ENCODE measurements around the gene OR2A1.
"Not testable (repeated sequence)": the region's sequence is repeated elsewhere in the genome, so short reads cannot be mapped to it uniquely, and the experiment has no call there.

Gene OR2A1

GRCh38 chr7:144311872-144312469 is at the start of gene OR2A1:
Gene OR2A1, plus strand, starts transcription at chr7:144312419. Its CDS starts 5,706 bp downstream, at chr7:144318125.
- not testable (repeated sequence) for DNase-seq

GRCh38 chr7:144264692-144265091 is 47.5 kb upstream of the OR2A1 start, which contains the start of gene OR2A7:
Gene OR2A7, minus strand, starts transcription at chr7:144264792. Its CDS starts 5,164 bp downstream, at chr7:144259628.
- not testable (repeated sequence) for DNase-seq

DNA sequence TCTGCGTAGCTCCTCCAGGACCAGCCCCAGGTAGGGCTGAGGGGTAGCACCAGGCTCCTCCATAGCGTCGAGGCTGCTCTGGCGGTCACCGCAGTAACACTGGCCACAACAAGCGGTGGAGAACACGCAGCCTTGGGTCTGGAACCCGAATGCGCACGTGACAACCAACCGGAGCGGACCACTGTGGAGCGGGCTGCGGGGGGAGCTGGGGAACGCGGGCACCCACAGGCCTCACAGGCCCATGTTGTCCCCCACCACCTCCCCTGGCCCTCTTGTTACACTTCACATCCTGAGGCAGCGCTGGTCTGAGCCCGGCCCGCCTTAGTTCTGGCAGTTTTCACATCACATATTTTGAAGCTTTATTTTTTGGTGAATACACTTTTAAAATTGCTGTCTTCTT is 43.0 kb upstream of the OR2A1 start, which contains the start of gene CTAGE8:
Gene CTAGE8 (minus strand): TSS at position 101 of the 400 bp plus-strand sequence. CDS start 38 bp downstream, at position 63.
- not testable (repeated sequence) for DNase-seq

DNA sequence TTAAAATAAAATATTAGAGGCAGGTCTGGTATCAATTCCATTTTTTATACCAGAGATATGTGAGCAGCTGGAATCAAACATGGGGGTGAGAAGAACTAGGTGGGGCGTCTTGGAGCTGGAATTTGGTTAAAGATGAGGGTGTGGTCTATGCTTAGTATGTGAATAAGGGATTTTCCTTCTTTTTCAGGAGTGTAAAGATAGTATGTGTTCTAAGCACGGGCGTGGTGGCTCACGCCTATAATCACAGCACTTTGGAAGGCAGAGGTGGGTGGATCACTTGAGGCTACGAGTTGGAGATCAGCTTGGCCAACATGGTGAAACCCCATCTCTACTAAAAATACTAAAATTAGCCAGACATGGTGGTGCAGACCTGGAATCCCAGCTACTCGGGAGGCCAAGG is 36.9 kb upstream of the OR2A1 start:
- not testable (repeated sequence) for DNase-seq

- DNase-seq = not testable (repeated sequence)
Measured at GRCh38 chr7:144280010-144280409, 32.2 kb upstream of the OR2A1 start.

GRCh38 chr7:144281981-144282380 is 30.2 kb upstream of the OR2A1 start:
- not testable (repeated sequence) for DNase-seq

DNA sequence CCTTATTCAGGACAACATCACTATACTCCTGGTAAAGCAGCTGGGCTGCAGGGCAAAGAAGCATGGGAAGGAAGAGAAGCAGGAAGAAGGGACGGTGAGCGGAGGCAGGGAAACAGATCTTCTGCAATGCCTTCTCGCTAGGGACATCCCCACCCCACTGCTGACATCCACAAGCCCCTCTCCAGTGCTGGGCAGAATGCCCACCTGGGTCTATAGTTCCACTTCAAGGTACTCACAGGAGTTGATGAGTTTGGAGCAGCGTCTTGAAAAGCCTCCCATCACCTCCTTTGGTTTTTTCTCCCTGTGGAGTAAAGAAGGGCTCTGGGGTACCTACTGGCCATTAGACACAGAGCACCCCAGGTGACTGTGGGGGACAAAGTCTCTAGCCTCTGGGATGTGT is 29.7 kb upstream of the OR2A1 start:
- DNase-seq = not testable (repeated sequence)

DNA sequence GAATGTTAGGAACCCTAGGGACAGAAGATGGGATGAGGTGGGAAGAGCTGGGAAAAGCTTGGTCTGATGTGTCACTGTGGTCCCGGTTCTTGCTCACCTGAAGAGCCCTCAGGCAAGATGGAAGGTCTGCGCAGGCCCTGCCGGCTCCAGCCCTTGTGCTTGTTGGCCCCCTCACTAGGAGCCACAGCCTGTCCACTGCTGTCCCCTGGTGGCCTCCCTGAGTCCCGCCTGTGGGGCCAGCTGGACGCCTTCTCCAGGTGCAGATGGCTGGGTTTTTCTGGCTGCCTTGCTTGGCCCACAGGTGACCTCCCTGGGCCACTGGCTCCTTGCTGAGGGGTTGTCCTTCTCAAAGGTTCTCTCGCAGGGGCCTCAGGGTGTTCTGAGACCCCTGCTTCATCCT is 28.5 kb upstream of the OR2A1 start:
- DNase-seq = not testable (repeated sequence)

DNA sequence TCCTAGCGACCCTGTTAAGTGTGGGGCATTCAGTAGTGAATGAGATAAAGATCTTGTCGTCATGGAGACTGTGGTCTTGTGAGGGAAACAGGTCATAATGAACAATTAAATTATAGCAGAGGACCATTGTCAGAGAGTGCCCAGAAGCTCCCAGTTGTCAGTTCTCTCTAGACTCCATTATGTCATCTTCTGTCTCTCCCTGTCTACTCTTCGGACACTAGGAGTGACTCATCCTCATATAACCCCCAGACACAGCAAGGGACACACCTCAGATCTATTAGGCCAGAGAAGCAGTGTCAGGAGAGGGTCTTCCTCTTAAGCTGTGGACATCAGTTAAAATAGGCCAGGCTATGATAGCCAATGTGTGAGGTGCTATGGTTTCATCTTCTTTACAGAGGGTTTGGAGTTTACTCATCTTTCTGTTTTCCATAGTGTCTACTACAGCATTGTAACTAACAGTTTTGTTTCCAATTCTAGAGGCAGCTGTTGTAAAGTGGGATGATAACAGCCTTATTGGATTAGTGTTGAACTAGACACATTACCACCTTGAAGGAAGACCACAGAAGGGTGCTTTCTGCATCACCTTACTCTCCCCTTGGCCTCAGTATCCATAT is 24.9 kb upstream of the OR2A1 start:
- not testable (repeated sequence) for DNase-seq

DNA sequence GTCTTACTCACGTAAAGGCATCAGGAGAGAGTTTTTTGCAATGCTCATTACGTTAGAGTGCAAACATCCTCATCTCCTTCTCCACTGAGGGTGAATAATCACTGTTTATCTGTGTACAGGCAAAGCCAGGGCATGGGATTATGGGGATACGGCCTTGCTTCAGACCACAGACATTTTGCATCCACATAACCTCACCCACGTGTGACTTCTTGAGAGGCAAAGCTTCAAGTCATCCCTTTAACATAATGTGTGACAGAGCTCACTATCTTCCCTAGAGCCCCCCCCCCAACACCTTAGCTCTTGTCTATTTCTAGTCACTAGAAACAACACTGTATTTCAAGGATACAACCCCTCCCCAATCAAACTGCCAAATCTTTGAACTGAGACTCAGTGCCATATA is 20.6 kb upstream of the OR2A1 start:
- not testable (repeated sequence) for DNase-seq

- DNase-seq = not testable (repeated sequence)
Measured at GRCh38 chr7:144292384-144293161, 19.6 kb upstream of the OR2A1 start.

DNA sequence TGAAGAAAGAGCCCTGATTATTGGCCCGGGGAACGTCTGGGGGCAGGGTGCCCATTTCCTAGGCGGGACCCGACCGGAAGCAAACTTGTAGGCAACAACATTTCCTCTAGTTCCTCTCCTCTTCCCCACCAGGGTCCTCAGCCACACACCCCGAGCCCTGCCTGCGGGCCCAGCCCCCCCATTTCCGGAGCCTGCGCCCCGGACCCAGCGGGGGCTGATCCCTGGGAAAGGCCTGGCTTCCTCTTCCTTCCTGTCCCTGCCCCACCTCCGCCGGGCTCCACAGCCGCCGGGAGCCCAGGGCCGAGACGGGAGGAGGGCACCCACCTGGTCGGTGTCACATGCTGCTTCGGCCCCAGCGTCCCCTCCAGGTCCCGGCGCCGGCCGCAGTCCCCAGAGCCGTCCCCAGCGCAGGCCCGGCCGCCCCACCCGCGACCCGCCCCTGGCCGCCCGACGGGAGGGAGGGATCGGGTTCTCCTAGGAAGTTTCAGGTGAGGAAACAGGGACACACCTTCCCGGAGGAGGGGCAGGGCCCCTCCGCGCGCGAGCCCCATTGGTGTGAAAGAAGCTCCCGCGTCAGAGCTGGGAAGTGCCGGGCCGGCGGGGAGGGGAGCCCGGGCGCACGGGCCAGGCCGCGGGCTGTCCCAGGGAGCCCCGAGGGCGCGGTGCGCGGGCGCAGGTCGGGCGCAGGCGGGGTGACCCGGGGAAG is 18.3 kb upstream of the OR2A1 start:
- not testable (repeated sequence) for DNase-seq

DNA sequence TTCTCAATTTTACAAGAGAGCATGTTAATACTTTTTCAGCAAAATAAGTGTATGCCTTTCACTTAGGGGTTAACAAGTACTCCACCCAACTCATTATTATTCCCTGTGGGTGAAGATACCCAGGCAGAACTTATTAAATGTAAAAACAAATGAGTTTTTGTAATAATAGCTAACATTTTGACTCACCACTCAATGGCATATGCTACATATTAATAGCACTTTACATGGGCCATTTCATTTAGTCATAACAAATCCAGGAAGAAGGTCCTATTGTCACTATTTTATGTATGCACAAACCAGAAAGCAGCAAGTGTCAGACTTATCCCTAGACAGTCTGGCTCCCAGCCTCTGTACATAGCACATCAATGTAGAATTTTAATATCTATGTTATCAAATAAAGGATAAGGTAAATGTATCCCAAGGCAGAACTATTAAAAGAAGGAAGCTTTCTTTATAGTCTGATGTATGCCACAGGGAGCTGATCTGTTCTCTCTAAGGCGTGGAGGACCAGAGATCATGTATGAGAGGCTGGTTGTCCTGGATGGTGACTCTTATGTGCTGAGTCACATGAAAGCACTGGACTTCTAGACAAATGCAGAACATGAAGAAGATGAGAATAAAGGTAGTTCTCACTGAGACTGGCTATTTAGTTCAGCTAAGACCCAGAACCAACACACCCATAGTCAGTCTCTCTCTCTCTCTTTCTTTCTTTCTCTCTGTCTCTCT is 9.5 kb upstream of the OR2A1 start:
- not testable (repeated sequence) for DNase-seq

GRCh38 chr7:144303607-144304006 is 8.6 kb upstream of the OR2A1 start:
- not testable (repeated sequence) for DNase-seq

- not testable (repeated sequence) for DNase-seq
Measured at GRCh38 chr7:144305156-144305555, 7.1 kb upstream of the OR2A1 start.

- DNase-seq = not testable (repeated sequence)
Measured at GRCh38 chr7:144309702-144310101, 2.5 kb upstream of the OR2A1 start.

DNA sequence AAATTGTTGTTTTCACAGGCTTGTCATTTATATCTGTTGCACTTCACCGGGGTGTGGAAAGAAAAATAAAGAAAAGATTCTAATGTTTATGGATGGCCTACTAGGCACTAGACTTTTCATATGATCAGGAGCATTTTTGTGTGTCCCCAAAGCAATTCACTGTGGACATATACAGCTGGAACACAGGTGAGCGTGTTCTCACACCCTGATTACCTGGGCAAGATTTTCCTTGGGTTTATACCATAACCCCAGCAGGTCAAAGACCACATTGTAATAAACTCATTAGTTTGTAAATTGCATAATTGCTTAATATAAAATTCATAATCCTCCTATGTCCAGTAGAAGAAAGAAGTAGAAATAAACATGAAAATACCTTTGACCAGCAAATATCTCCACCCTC is 1.0 kb upstream of the OR2A1 start:
- DNase-seq = not testable (repeated sequence)

DNA sequence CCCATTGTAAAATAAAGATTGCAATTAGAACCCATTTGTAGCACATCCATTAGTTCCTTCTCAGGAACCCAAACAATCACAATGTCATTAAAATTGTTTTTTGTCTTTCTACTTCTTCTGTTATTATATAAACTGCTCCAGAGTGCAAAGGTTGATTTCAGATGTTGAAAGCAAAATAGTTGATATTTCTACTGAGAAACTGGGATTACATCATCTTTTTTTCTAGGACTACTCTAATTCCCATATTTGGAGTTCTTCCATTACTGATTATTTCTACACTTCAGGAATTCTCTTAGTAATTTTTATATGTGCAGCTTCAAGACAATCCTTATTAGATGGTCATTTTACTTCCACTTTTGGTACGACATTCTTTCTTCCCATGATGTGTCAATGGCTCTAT is 5.3 kb downstream of the OR2A1 start:
- not testable (repeated sequence) for DNase-seq

DNA sequence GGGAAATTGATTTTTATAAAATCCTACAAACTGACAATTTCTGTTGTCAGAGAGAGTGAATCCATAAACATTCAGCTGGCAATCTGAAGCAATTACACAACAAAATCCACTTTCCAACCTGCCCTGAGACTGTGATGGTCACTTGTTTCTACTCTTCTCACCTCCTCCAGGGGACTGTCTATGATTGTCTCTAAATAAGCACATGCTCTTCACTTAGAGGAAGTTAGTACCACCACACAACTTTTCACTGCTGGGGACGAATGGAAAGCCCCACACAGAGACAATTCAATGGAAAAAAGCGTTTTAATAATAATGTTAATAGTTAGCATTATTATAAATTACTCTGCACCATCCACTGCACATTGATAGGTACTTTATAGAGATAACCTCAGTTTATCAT is 7.3 kb downstream of the OR2A1 start:
- not testable (repeated sequence) for DNase-seq

GRCh38 chr7:144321677-144322206 is 9.5 kb downstream of the OR2A1 start:
- not testable (repeated sequence) for DNase-seq

GRCh38 chr7:144323359-144323758 is 11.1 kb downstream of the OR2A1 start:
- not testable (repeated sequence) for DNase-seq

GRCh38 chr7:144325868-144326267 is 13.6 kb downstream of the OR2A1 start:
- not testable (repeated sequence) for DNase-seq
